HepG2 (cell line): ENCODE data around the gene LRRC45. TPM values are rescaled to one million over a fixed set of nuclear protein-coding genes. Genes with fewer than 3 reads are reported as not detected.

ENCODE experiments used
- AGO1 ChIP-seq: fragments of 200-400 bp; formaldehyde crosslinking; IDR thresholded peaks from 2 replicates; pipeline ENCODE4 v1.6.1; 2017; ENCODE audit warnings: mild to moderate bottlenecking, low read depth, low read length, moderate library complexity; ENCODE audit not compliant: poor library complexity, severe bottlenecking
- CHD2 ChIP-seq: IDR thresholded peaks from 2 replicates; pipeline ENCODE4 v1.6.1; 2011; ENCODE audit warnings: low read depth, low read length, improper control_type of control experiment
- EZH2 ChIP-seq: conservative IDR thresholded peaks from 2 replicates; pipeline ENCODE4 v1.6.1; 2012; ENCODE audit warnings: mild to moderate bottlenecking, low read depth, low read length, moderate library complexity
- FOXA3 ChIP-seq: IDR thresholded peaks from 2 replicates; pipeline ENCODE4 v1.6.1; 2016; ENCODE audit warnings: missing genetic modification reagents, missing compliant biosample characterization
- FOXM1 ChIP-seq: sonication (generic); formaldehyde crosslinking; IDR thresholded peaks from 2 replicates; pipeline ENCODE4 v1.5.0; 2020; ENCODE audit warnings: missing genetic modification reagents
- GATAD1 ChIP-seq: IDR thresholded peaks from 2 replicates; pipeline ENCODE4 v1.6.1; 2016; ENCODE audit warnings: missing genetic modification reagents, missing compliant biosample characterization
- HOXA7 ChIP-seq: sonication (generic); formaldehyde crosslinking; IDR thresholded peaks from 2 replicates; pipeline ENCODE4 v1.8.1; 2022; ENCODE audit warnings: mild to moderate bottlenecking, missing genetic modification reagents, moderate library complexity
- JARID2 ChIP-seq: sonication (generic); formaldehyde crosslinking; IDR thresholded peaks from 2 replicates; pipeline ENCODE4 v1.8.1; 2023; ENCODE audit warnings: missing genetic modification reagents, inconsistent platforms; ENCODE audit not compliant: insufficient replicate concordance
- KLF16 ChIP-seq, 2 experiments: sonication (generic) in 1 of 2; formaldehyde crosslinking in 1 of 2; IDR thresholded peaks; 2 replicates each; pipeline versions ENCODE4 v1.6.1 to v1.8.0; 2016 to 2023; ENCODE audit warnings: missing genetic modification reagents in 2 of 2, missing compliant biosample characterization in 1 of 2
- KMT2A ChIP-seq: sonication (generic); formaldehyde crosslinking; IDR thresholded peaks from 2 replicates; pipeline ENCODE4 v1.4.0; 2020; ENCODE audit warnings: missing genetic modification reagents
- NAIF1 ChIP-seq: sonication (generic); formaldehyde crosslinking; IDR thresholded peaks from 2 replicates; pipeline ENCODE4 v1.5.0; 2020; ENCODE audit warnings: mild to moderate bottlenecking, missing genetic modification reagents, borderline replicate concordance
- NCOA1 ChIP-seq: sonication (generic); formaldehyde crosslinking; IDR thresholded peaks from 2 replicates; pipeline ENCODE4 v1.9.0; 2021; ENCODE audit warnings: missing genetic modification reagents
- NFE2 ChIP-seq: sonication (generic); formaldehyde crosslinking; IDR thresholded peaks from 2 replicates; pipeline ENCODE4 v1.4.0; 2020; ENCODE audit warnings: missing genetic modification reagents
- NR2F6 ChIP-seq, 2 experiments: IDR thresholded peaks; 2 replicates each; pipeline ENCODE4 v1.6.1; 2016; ENCODE audit warnings: antibody characterized with exemption in 1 of 2, mild to moderate bottlenecking in 1 of 2
- SCMH1 ChIP-seq: sonication (generic); formaldehyde crosslinking; IDR thresholded peaks from 2 replicates; pipeline ENCODE4 v1.9.0; 2021; ENCODE audit warnings: missing genetic modification reagents, mild to moderate bottlenecking, borderline replicate concordance
- SRSF9 ChIP-seq: fragments of 200-400 bp; formaldehyde crosslinking; IDR thresholded peaks from 2 replicates; pipeline ENCODE4 v1.6.1; 2018; ENCODE audit warnings: borderline replicate concordance, mild to moderate bottlenecking, low read depth, low read length; ENCODE audit not compliant: insufficient read depth, poor library complexity, severe bottlenecking
- TBP ChIP-seq: sonication (generic); formaldehyde crosslinking; IDR thresholded peaks from 2 replicates; pipeline ENCODE4 v1.5.0; 2020; ENCODE audit warnings: missing genetic modification reagents
- TSC22D2 ChIP-seq: sonication (generic); formaldehyde crosslinking; IDR thresholded peaks from 2 replicates; pipeline ENCODE4 v1.5.1; 2020; ENCODE audit warnings: missing genetic modification reagents, mild to moderate bottlenecking, borderline replicate concordance
- ZBTB38 ChIP-seq: sonication (generic); formaldehyde crosslinking; IDR thresholded peaks from 2 replicates; pipeline ENCODE4 v1.5.1; 2020; ENCODE audit warnings: mild to moderate bottlenecking, missing genetic modification reagents
- ZNF180 ChIP-seq: sonication (generic); formaldehyde crosslinking; IDR thresholded peaks from 2 replicates; pipeline ENCODE4 v1.4.0; 2020; ENCODE audit warnings: low read depth, missing genetic modification reagents, borderline replicate concordance
- ZNF232 ChIP-seq: sonication (generic); formaldehyde crosslinking; IDR thresholded peaks from 2 replicates; pipeline ENCODE4 v1.4.0; 2020; ENCODE audit warnings: missing genetic modification reagents, borderline replicate concordance
- ZNF678 ChIP-seq: sonication (generic); formaldehyde crosslinking; IDR thresholded peaks from 2 replicates; pipeline ENCODE4 v1.4.0; 2020; ENCODE audit warnings: mild to moderate bottlenecking, missing genetic modification reagents
- ZNF709 ChIP-seq: sonication (generic); formaldehyde crosslinking; IDR thresholded peaks from 2 replicates; pipeline ENCODE4 v1.5.0; 2020; ENCODE audit warnings: mild to moderate bottlenecking, missing genetic modification reagents
- ZNF761 ChIP-seq: sonication (generic); formaldehyde crosslinking; conservative IDR thresholded peaks from 2 replicates; pipeline ENCODE4 v1.4.0; 2020; ENCODE audit warnings: mild to moderate bottlenecking, missing genetic modification reagents
- polyA plus RNA-seq, 8 experiments: library from polyadenylated mRNA; depleted of rRNA in 3 of 8; stranded (reverse) in 7 of 8; unstranded in 1 of 8; fragments of >200 nt; fragmentation: Illumina TruSeq in 4 of 8; extraction: Trizol in 4 of 8; gene quantifications; 2 replicates each; pipeline versions ENCODE4 v1.2.1 to v1.2.3, GENCODE V29; 2011 to 2016; ENCODE audit warnings: low read depth in 4 of 8, missing spikeins in 1 of 8, mixed read lengths in 1 of 8; ENCODE audit not compliant: insufficient read depth in 1 of 8
- total RNA-seq, 5 experiments: library from RNA; depleted of rRNA; stranded (reverse); fragments of >200 nt; fragmentation: Illumina TruSeq; extraction: Trizol; gene quantifications; 2 replicates each; pipeline ENCODE4 v1.2.3, GENCODE V29; 2016; ENCODE audit warnings: low read depth in 1 of 5
- TF ChIP-seq, protein P1 (sequence below): IDR thresholded peaks from 2 replicates; pipeline ENCODE4 v1.6.1; 2016
- TF ChIP-seq, protein P2 (sequence below): sonication (generic); formaldehyde crosslinking; conservative IDR thresholded peaks from 2 replicates; pipeline ENCODE4 v1.4.0; 2020; ENCODE audit warnings: missing genetic modification reagents
- TF ChIP-seq, protein P3 (sequence below): sonication (generic); formaldehyde crosslinking; IDR thresholded peaks from 2 replicates; pipeline ENCODE4 v1.4.0; 2020; ENCODE audit warnings: missing genetic modification reagents

LRRC45 gene
- total and polyA plus RNA-seq, 2 of the 13 experiments (the other 11 are each of a cell fraction or from before 2014, with no cell fraction given): 11.6 to 48.1 TPM

DNA sequence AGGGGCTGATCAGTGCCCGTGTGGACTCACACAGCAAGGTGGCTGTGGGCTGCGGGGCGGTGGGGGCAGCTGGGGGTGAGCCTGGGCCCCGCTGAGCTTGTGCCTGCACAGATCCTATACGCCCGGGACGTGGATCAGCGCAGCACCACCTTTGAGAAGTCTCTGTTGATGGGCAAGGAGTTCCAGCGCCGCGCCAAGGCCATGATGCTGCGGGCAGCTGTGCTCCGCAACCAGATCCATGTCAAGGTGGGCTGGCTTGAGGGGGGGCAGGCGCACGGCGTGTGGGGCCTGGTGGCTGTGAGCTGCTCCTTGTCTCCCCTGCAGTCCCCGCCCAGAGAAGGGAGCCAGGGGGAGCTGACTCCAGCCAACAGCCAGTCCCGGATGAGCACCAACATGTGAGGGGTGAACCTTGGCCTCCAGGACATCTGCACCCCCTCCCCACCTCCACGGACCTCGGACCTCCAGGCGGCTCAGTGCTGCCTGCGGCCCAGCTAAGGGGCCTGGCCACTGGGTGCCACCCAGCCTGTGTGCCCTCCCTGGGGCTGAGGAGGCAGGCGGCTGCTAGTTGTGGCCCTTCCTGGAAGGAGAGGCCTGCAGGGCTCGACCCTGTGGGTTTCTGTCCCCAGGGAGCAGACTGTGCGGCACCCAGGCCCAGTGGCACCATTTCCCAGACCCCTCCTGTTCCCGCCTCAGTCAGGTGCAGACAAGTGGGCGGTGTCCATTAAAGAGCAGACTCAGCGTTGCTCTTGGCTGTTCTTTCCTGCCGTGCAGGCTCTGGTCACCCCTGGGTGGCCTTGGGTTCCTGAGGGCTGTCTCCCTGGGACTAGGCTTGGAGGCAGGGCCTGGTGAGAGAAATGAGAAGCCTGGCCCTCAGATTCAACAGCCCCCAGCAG, 33.9 kb downstream of the LRRC45 start (continued):
- no peak for TF ChIP-seq ZNF761
- no peak for TF ChIP-seq SRSF9
- no peak for TF ChIP-seq JARID2 (CRISPR knock-in tag)
- peak; percentile 42; the same call in 1 of the 2 replicates for TF ChIP-seq FOXA3 (CRISPR knock-in tag)
- no peak for TF ChIP-seq NAIF1 (CRISPR knock-in tag)
- TF ChIP-seq HOXA7: 0 out of 2 replicates have a peak, but pooled peaks have one; percentile 26
- TF ChIP-seq CHD2: no peak
- no peak for TF ChIP-seq ZNF709 (CRISPR knock-in tag)
- no peak for TF ChIP-seq FOXM1 (CRISPR knock-in tag)
- TF ChIP-seq, protein P1, sequence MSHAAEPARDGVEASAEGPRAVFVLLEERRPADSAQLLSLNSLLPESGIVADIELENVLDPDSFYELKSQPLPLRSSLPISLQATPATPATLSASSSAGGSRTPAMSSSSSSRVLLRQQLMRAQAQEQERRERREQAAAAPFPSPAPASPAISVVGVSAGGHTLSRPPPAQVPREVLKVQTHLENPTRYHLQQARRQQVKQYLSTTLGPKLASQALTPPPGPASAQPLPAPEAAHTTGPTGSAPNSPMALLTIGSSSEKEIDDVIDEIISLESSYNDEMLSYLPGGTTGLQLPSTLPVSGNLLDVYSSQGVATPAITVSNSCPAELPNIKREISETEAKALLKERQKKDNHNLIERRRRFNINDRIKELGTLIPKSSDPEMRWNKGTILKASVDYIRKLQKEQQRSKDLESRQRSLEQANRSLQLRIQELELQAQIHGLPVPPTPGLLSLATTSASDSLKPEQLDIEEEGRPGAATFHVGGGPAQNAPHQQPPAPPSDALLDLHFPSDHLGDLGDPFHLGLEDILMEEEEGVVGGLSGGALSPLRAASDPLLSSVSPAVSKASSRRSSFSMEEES: peak; percentile 68; the same call in 1 of the 2 replicates
- TF ChIP-seq NR2F6 (IDR thresholded peaks at IDR 0.05): peak; percentile 51; the same call in 1 of the 2 replicates
- TF ChIP-seq NR2F6 (CRISPR knock-in tag; IDR thresholded peaks at IDR 0.05): peak; percentile 48; the same call in 1 of the 2 replicates
- no peak for TF ChIP-seq ZNF678
- TF ChIP-seq KLF16 (CRISPR knock-in tag; IDR thresholded peaks at IDR 0.05): peak in 1 of 2 experiments; percentile 45; a peak in 1 of 4 replicates
- TF ChIP-seq SCMH1 (CRISPR knock-in tag): no peak
- TF ChIP-seq GATAD1 (CRISPR knock-in tag): peak; percentile 67
- TF ChIP-seq ZNF180 (CRISPR knock-in tag): no peak
- TF ChIP-seq TSC22D2 (CRISPR knock-in tag): no peak
- TF ChIP-seq EZH2: no peak
- no peak for TF ChIP-seq AGO1
- TF ChIP-seq NFE2 (CRISPR knock-in tag): no peak
- peak; percentile 96 for TF ChIP-seq ZBTB38 (CRISPR knock-in tag)
- no peak; the same call in none of the 2 replicates for TF ChIP-seq NCOA1 (CRISPR knock-in tag)
- peak; percentile 78 for TF ChIP-seq KMT2A (CRISPR knock-in tag)
- TF ChIP-seq, protein P2, sequence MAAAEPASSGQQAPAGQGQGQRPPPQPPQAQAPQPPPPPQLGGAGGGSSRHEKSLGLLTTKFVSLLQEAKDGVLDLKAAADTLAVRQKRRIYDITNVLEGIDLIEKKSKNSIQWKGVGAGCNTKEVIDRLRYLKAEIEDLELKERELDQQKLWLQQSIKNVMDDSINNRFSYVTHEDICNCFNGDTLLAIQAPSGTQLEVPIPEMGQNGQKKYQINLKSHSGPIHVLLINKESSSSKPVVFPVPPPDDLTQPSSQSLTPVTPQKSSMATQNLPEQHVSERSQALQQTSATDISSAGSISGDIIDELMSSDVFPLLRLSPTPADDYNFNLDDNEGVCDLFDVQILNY (CRISPR knock-in tag): no peak
- TF ChIP-seq, protein P3, sequence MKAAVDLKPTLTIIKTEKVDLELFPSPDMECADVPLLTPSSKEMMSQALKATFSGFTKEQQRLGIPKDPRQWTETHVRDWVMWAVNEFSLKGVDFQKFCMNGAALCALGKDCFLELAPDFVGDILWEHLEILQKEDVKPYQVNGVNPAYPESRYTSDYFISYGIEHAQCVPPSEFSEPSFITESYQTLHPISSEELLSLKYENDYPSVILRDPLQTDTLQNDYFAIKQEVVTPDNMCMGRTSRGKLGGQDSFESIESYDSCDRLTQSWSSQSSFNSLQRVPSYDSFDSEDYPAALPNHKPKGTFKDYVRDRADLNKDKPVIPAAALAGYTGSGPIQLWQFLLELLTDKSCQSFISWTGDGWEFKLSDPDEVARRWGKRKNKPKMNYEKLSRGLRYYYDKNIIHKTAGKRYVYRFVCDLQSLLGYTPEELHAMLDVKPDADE (CRISPR knock-in tag): no peak
- peak; percentile 66; the same call in 1 of the 2 replicates for TF ChIP-seq ZNF232 (CRISPR knock-in tag)
- no peak for TF ChIP-seq TBP (CRISPR knock-in tag)
